A673 (cell line): ENCODE results near the gene TMEM39A.

ENCODE experiments used
- CTCF ChIP-seq: fragments of 300-800, 200-600 bp; sonication (generic); conservative IDR thresholded peaks from 2 replicates; pipeline ENCODE4 v1.5.1; 2017; ENCODE audit warnings: low read depth, mild to moderate bottlenecking, antibody characterized with exemption, low read length, moderate library complexity, mixed read lengths
- EZH2 ChIP-seq: fragments of 200-600 bp; sonication (generic); IDR thresholded peaks from 2 replicates; pipeline ENCODE4 v1.6.1; 2017; ENCODE audit warnings: borderline replicate concordance, low read depth, mild to moderate bottlenecking, mixed read lengths, antibody characterized with exemption, low read length; ENCODE audit not compliant: poor library complexity, severe bottlenecking

- TF ChIP-seq CTCF, result no peak
- no peak for TF ChIP-seq EZH2
Observed at GRCh38 chr3:119453822-119454221, 9.6 kb downstream of the TMEM39A start.
